Keratinocyte (primary cell): ENCODE data around the gene PDF. TPM values are rescaled to one million over a fixed set of nuclear protein-coding genes. Genes with fewer than 3 reads are reported as not detected.

Experiments
- DNase-seq: peaks from one replicate; pipeline ENCODE4 v3.0.0-alpha.2; 2011; ENCODE audit warnings: low read depth, missing footprints, low spot score
- FAIRE-seq: peaks from 2 replicates; lab custom pipeline; 2011; peaks lifted over from hg19 to GRCh38; lab: Jason Lieb, UNC
- H2AFZ ChIP-seq: 2 replicates; pipeline ENCODE4 v1.6.0; 2012; ENCODE audit warnings: low read length, control low read depth, inconsistent platforms; ENCODE audit not compliant: control insufficient read depth
- H3K27ac ChIP-seq: 2 replicates; pipeline ENCODE4 v1.5.1; 2011; ENCODE audit warnings: low read length; ENCODE audit not compliant: control insufficient read depth, insufficient read depth
- H3K27me3 ChIP-seq: 3 replicates; pipeline ENCODE4 v1.6.0; 2011; ENCODE audit warnings: low read length; ENCODE audit not compliant: control insufficient read depth, insufficient read depth; ENCODE audit errors: extremely low read depth
- H3K36me3 ChIP-seq, 2 experiments: 2 replicates in 1 of 2; 3 replicates in 1 of 2; pipeline ENCODE4 v1.5.1; 2011; ENCODE audit warnings: low read length in 2 of 2, mild to moderate bottlenecking in 1 of 2; ENCODE audit not compliant: control insufficient read depth in 2 of 2, insufficient read depth in 2 of 2; ENCODE audit errors: extremely low read depth in 1 of 2
- H3K4me1 ChIP-seq: 3 replicates; pipeline ENCODE4 v1.5.1; 2011; ENCODE audit warnings: low read length; ENCODE audit not compliant: control insufficient read depth, insufficient read depth; ENCODE audit errors: extremely low read depth
- H3K4me2 ChIP-seq: 3 replicates; pipeline ENCODE4 v1.6.0; 2011; ENCODE audit warnings: low read depth, low read length; ENCODE audit not compliant: control insufficient read depth, insufficient read depth; ENCODE audit errors: extremely low read depth
- H3K4me3 ChIP-seq, 3 experiments: fragments of 200-600 bp in 1 of 3; sonication (generic) in 1 of 3; 2 replicates in 2 of 3; 3 replicates in 1 of 3; pipeline ENCODE4 v1.5.1; 2011 to 2016; ENCODE audit warnings: low read length in 3 of 3, mild to moderate bottlenecking in 3 of 3, control low read depth in 2 of 3, inconsistent platforms in 1 of 3, low read depth in 1 of 3, mixed read lengths in 1 of 3, mixed run types in 1 of 3, moderate library complexity in 1 of 3; ENCODE audit not compliant: control insufficient read depth in 2 of 3, insufficient read depth in 2 of 3; ENCODE audit errors: extremely low read depth in 1 of 3
- H3K79me2 ChIP-seq: 2 replicates; pipeline ENCODE4 v1.6.0; 2012; ENCODE audit warnings: low read length; ENCODE audit not compliant: control insufficient read depth, insufficient read depth
- H3K9ac ChIP-seq: 3 replicates; pipeline ENCODE4 v1.6.0; 2011; ENCODE audit warnings: low read length; ENCODE audit not compliant: control insufficient read depth, insufficient read depth; ENCODE audit errors: extremely low read depth
- H3K9me1 ChIP-seq: 3 replicates; pipeline ENCODE4 v1.6.0; 2011; ENCODE audit warnings: low read length; ENCODE audit not compliant: control insufficient read depth, insufficient read depth; ENCODE audit errors: extremely low read depth
- H3K9me3 ChIP-seq: 2 replicates; pipeline ENCODE4 v1.5.1; 2012; ENCODE audit warnings: low read depth, low read length; ENCODE audit not compliant: control insufficient read depth
- H4K20me1 ChIP-seq: 3 replicates; pipeline ENCODE4 v1.6.0; 2011; ENCODE audit warnings: low read length; ENCODE audit not compliant: control insufficient read depth, insufficient read depth; ENCODE audit errors: extremely low read depth
- EZH2 ChIP-seq: IDR thresholded peaks from one replicate; pipeline ENCODE4 v1.6.1; 2012; ENCODE audit warnings: inconsistent platforms, mild to moderate bottlenecking, low read length, moderate library complexity
- dilution Hi-C: fragments of 300-500 bp; cut with MboI; formaldehyde crosslinking; loops from one replicate; pipeline ENCODE4 v1.7.0; 2020; ENCODE audit warnings: low sequenced_read_pairs; ENCODE audit not compliant: extremely low pct_ligation_motif_present
- polyA minus RNA-seq, 3 experiments: library from RNA; depleted of rRNA, polyadenylated mRNA; stranded (reverse); fragments of >200 nt; gene quantifications; 1 replicate in 1 of 3; 2 replicates in 1 of 3; 3 replicates in 1 of 3; pipeline ENCODE4 v1.2.3, GENCODE V29; 2011
- polyA plus RNA-seq, 5 experiments: library from polyadenylated mRNA; depleted of rRNA in 3 of 5; stranded (reverse) in 3 of 5; stranded (forward) in 1 of 5; unstranded in 1 of 5; fragments of >200 nt; gene quantifications; 1 replicate in 1 of 5; 2 replicates in 3 of 5; 3 replicates in 1 of 5; pipeline versions ENCODE4 v1.2.1 to v1.2.3, GENCODE V29; 2011 to 2012; ENCODE audit warnings: missing spikeins in 2 of 5, low read depth in 1 of 5, low replicate concordance in 1 of 5
- TF ChIP-seq, protein P1 (sequence below), 3 experiments: IDR thresholded peaks in 1 of 3; conservative IDR thresholded peaks in 1 of 3; optimal IDR thresholded peaks in 1 of 3; 2 replicates in 2 of 3; 3 replicates in 1 of 3; pipeline versions ENCODE3 to v1.5.1; 2011; ENCODE audit warnings: low read length in 3 of 3, mild to moderate bottlenecking in 3 of 3, moderate library complexity in 2 of 3, control low read depth in 1 of 3, inconsistent platforms in 1 of 3; ENCODE audit not compliant: insufficient read depth in 2 of 3; ENCODE audit errors: extremely low read depth in 1 of 3

The PDF gene, protein sequence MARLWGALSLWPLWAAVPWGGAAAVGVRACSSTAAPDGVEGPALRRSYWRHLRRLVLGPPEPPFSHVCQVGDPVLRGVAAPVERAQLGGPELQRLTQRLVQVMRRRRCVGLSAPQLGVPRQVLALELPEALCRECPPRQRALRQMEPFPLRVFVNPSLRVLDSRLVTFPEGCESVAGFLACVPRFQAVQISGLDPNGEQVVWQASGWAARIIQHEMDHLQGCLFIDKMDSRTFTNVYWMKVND
- polyA plus RNA-seq (3.0 to 8.8 TPM (median 4.1 TPM) in 3 replicates), polyA minus RNA-seq (0.79 to 1.5 TPM (median 1.1 TPM) in 3 replicates)
- 3.4 TPM for polyA plus RNA-seq (2011; ENCODE audit: low read depth)
- polyA plus RNA-seq (2011; cell fraction: cytosol; rRNA removed): 1.8 and 5.4 TPM in 2 replicates
- 3.9 and 4.0 TPM in 2 replicates for polyA plus RNA-seq (2011; cell fraction: nucleus; rRNA removed)
- polyA plus RNA-seq (2012; ENCODE audit: low replicate concordance): 2.4 and 8.4 TPM in 2 replicates
- polyA minus RNA-seq (2011; cell fraction: cytosol; rRNA and poly(A)+ RNA removed): 7.1 TPM
- 2.1 and 2.4 TPM in 2 replicates for polyA minus RNA-seq (2011; cell fraction: nucleus; rRNA and poly(A)+ RNA removed)

DNA sequence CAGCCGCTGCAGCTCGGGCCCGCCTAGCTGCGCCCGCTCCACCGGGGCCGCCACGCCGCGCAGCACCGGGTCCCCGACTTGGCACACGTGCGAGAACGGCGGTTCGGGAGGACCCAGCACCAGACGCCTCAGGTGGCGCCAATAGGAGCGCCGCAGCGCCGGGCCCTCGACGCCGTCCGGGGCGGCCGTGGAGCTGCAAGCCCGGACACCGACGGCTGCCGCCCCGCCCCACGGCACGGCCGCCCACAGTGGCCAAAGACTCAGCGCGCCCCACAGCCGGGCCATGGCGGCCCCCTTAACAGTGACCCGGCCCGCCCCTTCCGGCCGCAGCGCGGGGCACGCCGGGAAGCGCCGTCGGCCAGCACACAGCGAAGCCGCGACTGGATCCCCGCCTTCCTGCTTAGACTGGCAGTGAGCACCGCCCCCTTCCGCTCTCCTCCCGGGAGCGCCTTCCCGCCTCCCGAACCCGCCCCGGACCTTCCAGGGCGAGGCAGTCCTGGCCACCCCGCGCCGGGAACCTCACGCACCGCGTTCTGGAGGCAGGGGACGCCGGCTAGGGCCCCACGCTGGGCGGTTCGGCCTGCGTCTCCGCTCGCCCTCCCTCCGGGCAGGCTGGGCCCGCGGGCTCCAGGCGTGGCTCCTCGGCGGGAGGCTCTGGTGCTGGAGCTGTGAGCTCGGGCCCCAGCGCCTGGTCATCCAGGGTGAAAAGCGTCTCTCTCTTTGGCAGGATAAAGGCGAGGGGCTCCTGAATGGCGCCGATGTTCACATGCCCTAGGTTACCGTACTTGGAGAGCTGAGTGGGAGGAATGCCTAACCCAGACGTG lies at the start of gene PDF:
PDF (minus strand) TSS at position 303 of the 824 bp plus-strand sequence; CDS start at position 285, 18 bp downstream.
- Histone ChIP-seq H3K36me3 (peaks cover 17 to 31% of the 10 kb centered on the region in 2 experiments), H3K4me2 (peak within 1 kb of the TSS; percentile 99), H3K4me1 (peaks cover 15% of the 10 kb centered on the region), H3K27ac (peak within 1 kb of the TSS; percentile 61), H3K9me3 (no peaks in the 10 kb centered on the region), H3K79me2 (peaks cover 46% of the 10 kb centered on the region), H2AFZ (peak within 1 kb of the TSS; percentile 52), H3K27me3 (no peaks in the 10 kb centered on the region), H4K20me1 (peaks cover 8% of the 10 kb centered on the region), H3K9ac (peak within 1 kb of the TSS; percentile 82), H3K4me3 (peak within 1 kb of the TSS; percentile 56 to 81 (median 69)), H3K9me1 (no peaks in the 10 kb centered on the region)
- FAIRE-seq (no peak), DNase-seq (peak; percentile 46)
- dilution Hi-C loops: no loop called here
- TF ChIP-seq, protein P1, sequence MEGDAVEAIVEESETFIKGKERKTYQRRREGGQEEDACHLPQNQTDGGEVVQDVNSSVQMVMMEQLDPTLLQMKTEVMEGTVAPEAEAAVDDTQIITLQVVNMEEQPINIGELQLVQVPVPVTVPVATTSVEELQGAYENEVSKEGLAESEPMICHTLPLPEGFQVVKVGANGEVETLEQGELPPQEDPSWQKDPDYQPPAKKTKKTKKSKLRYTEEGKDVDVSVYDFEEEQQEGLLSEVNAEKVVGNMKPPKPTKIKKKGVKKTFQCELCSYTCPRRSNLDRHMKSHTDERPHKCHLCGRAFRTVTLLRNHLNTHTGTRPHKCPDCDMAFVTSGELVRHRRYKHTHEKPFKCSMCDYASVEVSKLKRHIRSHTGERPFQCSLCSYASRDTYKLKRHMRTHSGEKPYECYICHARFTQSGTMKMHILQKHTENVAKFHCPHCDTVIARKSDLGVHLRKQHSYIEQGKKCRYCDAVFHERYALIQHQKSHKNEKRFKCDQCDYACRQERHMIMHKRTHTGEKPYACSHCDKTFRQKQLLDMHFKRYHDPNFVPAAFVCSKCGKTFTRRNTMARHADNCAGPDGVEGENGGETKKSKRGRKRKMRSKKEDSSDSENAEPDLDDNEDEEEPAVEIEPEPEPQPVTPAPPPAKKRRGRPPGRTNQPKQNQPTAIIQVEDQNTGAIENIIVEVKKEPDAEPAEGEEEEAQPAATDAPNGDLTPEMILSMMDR (optimal IDR thresholded peaks at IDR 0.05 in 1 of 3, IDR thresholded peaks at IDR 0.05 in 1 of 3, conservative IDR thresholded peaks at IDR 0.05 in 1 of 3; ENCODE audit: extremely low read depth in 1 of 3, insufficient read depth in 2 of 3, low read length in 3 of 3): no peak
- TF ChIP-seq EZH2: no peak

DNA sequence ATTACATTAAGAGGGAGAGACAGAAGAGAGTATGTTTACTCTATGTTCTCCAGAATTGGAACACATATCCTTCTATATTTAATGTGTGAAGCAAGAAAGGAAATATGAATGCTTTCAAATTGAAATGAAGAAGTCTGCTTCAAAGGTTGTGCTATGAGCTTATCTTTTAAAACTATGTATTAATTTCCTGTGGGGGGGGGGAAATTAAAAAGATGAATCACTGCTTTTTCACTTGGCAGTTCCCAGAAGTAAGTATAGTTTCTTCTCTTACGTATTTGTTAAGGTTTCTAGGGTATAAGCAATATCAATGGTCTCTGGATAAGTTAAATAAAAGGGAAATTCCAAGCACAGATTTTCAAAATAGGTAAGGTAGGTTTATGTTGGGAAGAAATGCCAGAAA lies 48.4 kb upstream of the PDF start:
- TF ChIP-seq, protein P1 (optimal IDR thresholded peaks at IDR 0.05 in 1 of 3, IDR thresholded peaks at IDR 0.05 in 1 of 3, conservative IDR thresholded peaks at IDR 0.05 in 1 of 3; ENCODE audit: extremely low read depth in 1 of 3, insufficient read depth in 2 of 3, low read length in 3 of 3): no peak
- Histone ChIP-seq H4K20me1 (no peaks in the 10 kb centered on the region), H3K79me2 (peaks cover 12% of the 10 kb centered on the region), H3K27ac (no peak overlapping the region), H3K9me1 (no peaks in the 10 kb centered on the region), H3K36me3 (peaks cover 9 to 13% of the 10 kb centered on the region in 2 experiments), H3K4me2 (no peak overlapping the region), H3K4me3 (no peak overlapping the region), H3K4me1 (no peaks in the 10 kb centered on the region), H3K9me3 (no peaks in the 10 kb centered on the region), H3K9ac (no peak overlapping the region), H3K27me3 (no peaks in the 10 kb centered on the region), H2AFZ (no peak overlapping the region)
- FAIRE-seq: no peak
- no peak for DNase-seq
- dilution Hi-C loops: no loop called here
